D721Med (cell line): ENCODE results near the gene CACNB2.

Source experiments
- DNase-seq: peaks from one replicate; pipeline ENCODE4 v3.0.0; 2011; ENCODE audit warnings: low spot score; ENCODE audit not compliant: insufficient read length
- FAIRE-seq: peaks from 2 replicates; lab custom pipeline; 2011; peaks lifted over from hg19 to GRCh38; lab: Jason Lieb, UNC
- TF ChIP-seq, protein P1 (sequence below): IDR thresholded peaks from 2 replicates; pipeline ENCODE4 v1.5.1; 2012; ENCODE audit warnings: mild to moderate bottlenecking, control low read depth; ENCODE audit not compliant: insufficient read depth; ENCODE audit errors: missing control alignments

Gene CACNB2

DNA sequence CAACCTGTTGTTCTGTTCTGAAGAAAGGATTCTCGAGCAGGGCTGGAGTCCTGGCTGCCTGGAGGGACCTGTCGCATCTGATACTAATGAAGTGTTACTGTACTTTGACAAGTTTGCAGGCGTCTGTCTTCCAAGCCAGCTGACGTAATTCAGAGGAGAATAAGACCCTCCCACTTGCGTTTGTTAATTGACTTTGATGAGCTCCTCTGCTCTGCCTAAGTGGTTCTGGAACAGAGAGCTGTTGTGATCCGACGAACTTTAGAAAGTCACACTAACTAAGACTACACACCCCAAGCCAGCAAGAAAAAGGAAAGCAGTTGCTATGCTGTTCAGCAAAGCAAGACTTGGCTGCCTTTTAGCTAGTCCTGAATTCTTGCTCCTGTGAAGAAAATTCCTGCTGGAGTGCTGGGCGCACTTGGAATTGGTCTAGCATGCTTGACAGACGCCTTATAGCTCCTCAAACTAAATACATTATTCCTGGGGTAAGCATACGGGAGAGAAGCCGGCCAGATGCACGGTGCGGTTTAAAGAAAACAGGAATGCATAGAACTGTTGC, 200.3 kb downstream of the CACNB2 start:
- FAIRE-seq: no peak
- DNase-seq: no peak
- TF ChIP-seq, protein P1, sequence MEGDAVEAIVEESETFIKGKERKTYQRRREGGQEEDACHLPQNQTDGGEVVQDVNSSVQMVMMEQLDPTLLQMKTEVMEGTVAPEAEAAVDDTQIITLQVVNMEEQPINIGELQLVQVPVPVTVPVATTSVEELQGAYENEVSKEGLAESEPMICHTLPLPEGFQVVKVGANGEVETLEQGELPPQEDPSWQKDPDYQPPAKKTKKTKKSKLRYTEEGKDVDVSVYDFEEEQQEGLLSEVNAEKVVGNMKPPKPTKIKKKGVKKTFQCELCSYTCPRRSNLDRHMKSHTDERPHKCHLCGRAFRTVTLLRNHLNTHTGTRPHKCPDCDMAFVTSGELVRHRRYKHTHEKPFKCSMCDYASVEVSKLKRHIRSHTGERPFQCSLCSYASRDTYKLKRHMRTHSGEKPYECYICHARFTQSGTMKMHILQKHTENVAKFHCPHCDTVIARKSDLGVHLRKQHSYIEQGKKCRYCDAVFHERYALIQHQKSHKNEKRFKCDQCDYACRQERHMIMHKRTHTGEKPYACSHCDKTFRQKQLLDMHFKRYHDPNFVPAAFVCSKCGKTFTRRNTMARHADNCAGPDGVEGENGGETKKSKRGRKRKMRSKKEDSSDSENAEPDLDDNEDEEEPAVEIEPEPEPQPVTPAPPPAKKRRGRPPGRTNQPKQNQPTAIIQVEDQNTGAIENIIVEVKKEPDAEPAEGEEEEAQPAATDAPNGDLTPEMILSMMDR: no peak

DNA sequence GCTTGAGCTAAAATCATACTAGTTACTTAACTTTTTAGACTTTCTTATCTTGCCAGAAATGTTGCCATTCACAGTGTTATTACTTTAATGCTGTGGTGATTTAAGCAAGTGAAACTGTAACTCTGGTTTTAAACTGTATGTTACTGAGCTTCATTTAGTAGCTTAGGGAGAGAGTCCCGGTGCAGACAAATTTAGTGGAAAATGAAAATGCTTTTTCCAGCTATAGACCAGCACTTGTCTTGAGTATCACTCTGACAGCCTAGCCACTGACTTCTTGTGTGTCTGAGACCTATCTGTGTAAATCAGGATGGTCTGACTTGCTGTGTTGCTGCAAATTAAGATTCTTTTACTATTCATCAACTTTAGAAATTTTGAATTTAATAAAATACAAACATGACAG, 200.8 kb downstream of the CACNB2 start:
- FAIRE-seq: no peak
- TF ChIP-seq, protein P1: no peak
- DNase-seq: no peak

DNA sequence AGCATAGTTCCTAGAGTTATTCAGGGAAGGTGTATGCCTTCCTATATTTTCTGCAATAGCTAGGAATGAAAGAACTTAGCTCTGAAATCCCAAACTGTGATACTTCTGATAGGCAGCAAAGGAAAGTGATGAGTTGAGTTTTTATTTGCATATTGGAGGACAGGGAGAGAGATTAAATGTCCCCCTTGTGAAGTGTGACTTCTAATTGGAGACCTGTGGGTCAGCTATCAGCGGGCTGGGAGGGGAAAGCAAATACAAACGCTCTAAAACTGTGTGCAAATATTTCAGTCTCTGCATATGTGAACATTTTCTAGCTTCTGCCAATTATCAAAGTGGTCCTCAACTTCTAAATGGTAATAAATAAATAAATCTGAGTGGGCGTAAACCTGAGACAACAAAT, 203.3 kb downstream of the CACNB2 start:
- DNase-seq (no peak), FAIRE-seq (no peak)
- TF ChIP-seq, protein P1: no peak

DNA sequence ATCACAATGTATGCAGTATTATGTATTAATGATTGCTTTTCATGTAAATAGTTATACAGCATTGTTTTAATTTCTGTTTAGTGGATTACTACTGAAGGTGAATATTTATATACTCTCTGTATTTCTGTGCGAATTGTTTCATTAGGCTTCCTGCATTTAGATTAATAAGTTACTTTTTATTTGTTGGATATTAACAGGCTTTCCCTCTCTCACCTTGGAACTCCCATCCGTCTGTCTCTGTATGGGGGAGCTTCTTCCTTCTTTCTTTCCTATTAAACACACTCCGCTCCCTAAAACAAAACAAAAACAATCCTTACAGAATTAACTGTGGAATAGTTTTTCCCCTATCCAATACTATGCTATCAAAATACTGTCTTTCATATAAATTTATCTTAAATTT, 205.1 kb downstream of the CACNB2 start:
- FAIRE-seq: no peak
- no peak for DNase-seq
- TF ChIP-seq, protein P1: no peak

DNA sequence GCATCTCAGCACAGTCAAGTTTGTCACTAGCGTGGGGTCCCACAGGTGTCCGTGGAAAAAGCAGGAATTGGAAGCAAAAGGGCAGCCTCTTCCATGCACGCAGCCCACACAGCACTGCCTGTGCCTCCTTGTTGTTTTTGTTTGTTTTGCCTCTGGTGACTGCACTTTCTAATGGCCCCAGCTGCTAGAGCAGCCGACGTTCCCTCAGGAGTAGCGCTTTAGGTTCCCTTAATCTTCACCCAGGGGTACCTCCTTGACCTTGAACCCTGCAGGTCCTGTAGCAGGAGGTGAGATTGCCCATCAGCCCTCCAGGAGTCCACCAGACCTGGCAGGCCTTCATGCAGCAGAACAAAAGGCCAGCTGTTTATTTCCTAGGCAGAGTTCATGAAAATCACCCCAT, 210.1 kb downstream of the CACNB2 start:
- FAIRE-seq (no peak), DNase-seq (no peak)
- TF ChIP-seq, protein P1: no peak

DNA sequence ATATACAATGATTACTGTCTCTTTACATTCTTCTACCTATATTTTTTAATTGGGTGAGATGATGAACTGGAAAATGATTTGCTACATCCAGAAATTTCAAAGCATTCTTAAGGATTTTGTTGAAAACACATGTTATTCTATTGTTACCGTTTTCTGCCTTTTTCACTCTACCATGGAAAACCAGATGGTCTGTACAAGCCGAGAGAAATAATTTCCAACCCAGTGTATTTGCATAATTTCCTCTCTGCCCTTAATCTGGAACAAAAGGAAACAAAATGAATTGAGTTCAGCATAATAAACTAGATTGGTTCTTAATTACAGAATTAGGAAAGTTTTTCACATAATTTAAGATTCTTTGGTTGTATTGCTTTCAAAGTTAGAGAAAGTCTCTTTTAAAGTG, 211.2 kb downstream of the CACNB2 start:
- TF ChIP-seq, protein P1: no peak
- DNase-seq: no peak
- FAIRE-seq: no peak

DNA sequence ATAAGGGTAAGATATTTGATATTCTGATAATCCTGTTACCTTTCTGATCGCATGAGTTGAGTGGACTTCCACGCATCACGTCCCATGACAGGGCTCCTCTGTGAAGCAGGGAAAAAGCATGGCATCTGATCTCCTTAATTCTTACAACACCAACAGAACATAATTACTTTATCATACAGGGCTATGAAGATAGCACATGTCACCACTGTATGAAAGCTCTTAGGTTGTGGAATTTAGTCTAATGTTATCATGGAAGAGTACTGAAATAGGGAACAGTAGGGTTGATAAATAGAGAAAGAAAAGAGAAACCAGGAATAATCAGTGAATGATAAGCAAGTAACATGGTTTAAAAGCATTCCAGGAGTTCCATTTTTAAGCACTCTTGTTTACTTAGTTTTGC, 212.0 kb downstream of the CACNB2 start:
- TF ChIP-seq, protein P1: no peak
- DNase-seq (no peak), FAIRE-seq (no peak)
